ENCODE measurements around the gene ZNF232.

GRCh38 chr17:5133311-5133710, 21.6 kb upstream of the ZNF232 start:
- TF ChIP-seq CTCF (conservative IDR thresholded peaks at IDR 0.05) (no peak), EZH2 (IDR thresholded peaks at IDR 0.05; ENCODE audit: low read depth) (no peak)

All from PC-9 (cell line).